SK-N-SH (cell line): Measurements from ENCODE around the gene TMEM176A.

ENCODE experiments used
- CHD2 ChIP-seq: fragments of 150-350 bp; IDR thresholded peaks from 2 replicates; pipeline ENCODE4 v1.6.1; 2018; ENCODE audit warnings: low read length; ENCODE audit not compliant: partially characterized antibody
- MAX ChIP-seq: IDR thresholded peaks from 2 replicates; pipeline ENCODE4 v1.4.0; 2012; ENCODE audit warnings: low read depth
- PBX3 ChIP-seq: IDR thresholded peaks from 2 replicates; pipeline ENCODE4; 2012
- POLR2AphosphoS5 ChIP-seq: IDR thresholded peaks from 2 replicates; pipeline ENCODE4 v1.6.1; 2012; ENCODE audit warnings: low read depth, low read length
- RAD21 ChIP-seq: IDR thresholded peaks from 2 replicates; pipeline ENCODE4 v1.6.1; 2012; ENCODE audit warnings: mild to moderate bottlenecking, low read length
- RCOR1 ChIP-seq: fragments of 150-350 bp; IDR thresholded peaks from 2 replicates; pipeline ENCODE4 v1.6.1; 2017; ENCODE audit warnings: antibody characterized with exemption, low read length
- TEAD4 ChIP-seq: IDR thresholded peaks from 2 replicates; pipeline ENCODE4 v1.4.0; 2012; ENCODE audit warnings: mild to moderate bottlenecking, borderline replicate concordance; ENCODE audit not compliant: insufficient read depth
- ZBTB33 ChIP-seq: IDR thresholded peaks from 2 replicates; pipeline ENCODE4 v1.4.0; 2012; ENCODE audit warnings: low read depth, borderline replicate concordance
- TF ChIP-seq, protein P1 (sequence below): fragments of 200-600 bp; sonication (generic); IDR thresholded peaks from 2 replicates; pipeline ENCODE4 v1.6.1; 2017; ENCODE audit warnings: antibody characterized with exemption, mild to moderate bottlenecking, moderate library complexity
- TF ChIP-seq, protein P2 (sequence below): fragments of 150-350 bp; IDR thresholded peaks from 2 replicates; pipeline ENCODE4 v1.6.1; 2017; ENCODE audit warnings: antibody characterized with exemption, low read length, low read depth, borderline replicate concordance

DNA sequence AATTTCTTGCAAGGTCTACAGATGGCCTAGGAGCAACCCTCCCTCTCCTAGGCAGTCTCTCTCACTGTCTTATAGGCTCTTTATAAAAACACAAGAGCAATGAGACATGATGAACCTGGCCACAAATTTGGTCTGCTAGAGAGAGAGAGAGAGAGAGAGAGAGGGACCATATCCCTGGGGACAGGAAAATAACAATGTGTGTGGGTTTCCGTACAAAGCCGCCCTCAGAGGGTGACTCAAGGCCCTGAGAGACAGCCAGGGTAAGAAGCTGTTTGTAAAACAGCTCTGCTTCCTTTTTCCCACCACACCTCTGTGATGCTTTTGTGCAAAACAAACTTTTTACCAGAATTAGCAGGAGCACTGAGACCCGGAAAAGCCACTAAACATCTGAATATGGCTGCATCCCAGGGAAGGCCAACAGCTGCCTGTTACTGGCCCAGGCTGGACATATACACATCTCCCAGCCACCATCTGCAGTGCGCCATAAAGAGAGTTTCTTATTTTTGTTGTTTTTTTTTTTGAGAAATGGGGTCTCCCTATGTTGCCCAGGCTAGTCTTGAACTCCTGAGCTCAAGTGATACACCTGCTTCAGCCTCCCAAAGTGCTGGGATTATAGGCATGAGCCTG, 45.0 kb upstream of the TMEM176A start:
- TF ChIP-seq TEAD4 (no peak), ZBTB33 (no peak), RAD21 (no peak), POLR2AphosphoS5 (no peak), MAX (no peak), CHD2 (no peak), PBX3 (no peak), RCOR1 (no peak)
- TF ChIP-seq, protein P1, sequence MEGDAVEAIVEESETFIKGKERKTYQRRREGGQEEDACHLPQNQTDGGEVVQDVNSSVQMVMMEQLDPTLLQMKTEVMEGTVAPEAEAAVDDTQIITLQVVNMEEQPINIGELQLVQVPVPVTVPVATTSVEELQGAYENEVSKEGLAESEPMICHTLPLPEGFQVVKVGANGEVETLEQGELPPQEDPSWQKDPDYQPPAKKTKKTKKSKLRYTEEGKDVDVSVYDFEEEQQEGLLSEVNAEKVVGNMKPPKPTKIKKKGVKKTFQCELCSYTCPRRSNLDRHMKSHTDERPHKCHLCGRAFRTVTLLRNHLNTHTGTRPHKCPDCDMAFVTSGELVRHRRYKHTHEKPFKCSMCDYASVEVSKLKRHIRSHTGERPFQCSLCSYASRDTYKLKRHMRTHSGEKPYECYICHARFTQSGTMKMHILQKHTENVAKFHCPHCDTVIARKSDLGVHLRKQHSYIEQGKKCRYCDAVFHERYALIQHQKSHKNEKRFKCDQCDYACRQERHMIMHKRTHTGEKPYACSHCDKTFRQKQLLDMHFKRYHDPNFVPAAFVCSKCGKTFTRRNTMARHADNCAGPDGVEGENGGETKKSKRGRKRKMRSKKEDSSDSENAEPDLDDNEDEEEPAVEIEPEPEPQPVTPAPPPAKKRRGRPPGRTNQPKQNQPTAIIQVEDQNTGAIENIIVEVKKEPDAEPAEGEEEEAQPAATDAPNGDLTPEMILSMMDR, result no peak
- TF ChIP-seq, protein P2, sequence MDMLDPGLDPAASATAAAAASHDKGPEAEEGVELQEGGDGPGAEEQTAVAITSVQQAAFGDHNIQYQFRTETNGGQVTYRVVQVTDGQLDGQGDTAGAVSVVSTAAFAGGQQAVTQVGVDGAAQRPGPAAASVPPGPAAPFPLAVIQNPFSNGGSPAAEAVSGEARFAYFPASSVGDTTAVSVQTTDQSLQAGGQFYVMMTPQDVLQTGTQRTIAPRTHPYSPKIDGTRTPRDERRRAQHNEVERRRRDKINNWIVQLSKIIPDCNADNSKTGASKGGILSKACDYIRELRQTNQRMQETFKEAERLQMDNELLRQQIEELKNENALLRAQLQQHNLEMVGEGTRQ, result no peak
